GM19193 (cell line): ENCODE results near the gene PARN.

Source experiments
- POLR2A ChIP-seq: IDR thresholded peaks from 4 replicates; pipeline ENCODE4 v1.6.1; 2011; ENCODE audit not compliant: insufficient read depth, insufficient read length; ENCODE audit errors: extremely low read depth

PARN gene

GRCh38 chr16:14629919-14630619, at the start of gene PARN:
Gene PARN, minus strand, starts transcription at chr16:14630260. Its CDS starts 135 bp downstream, at chr16:14630125.
- peak; percentile 98 for TF ChIP-seq POLR2A

GRCh38 chr16:14678748-14679497, 48.9 kb upstream of the PARN start:
- TF ChIP-seq POLR2A, result no peak

- TF ChIP-seq POLR2A, result no peak
Observed at GRCh38 chr16:14677627-14678026, 47.6 kb upstream of the PARN start.

GRCh38 chr16:14676633-14677032, 46.6 kb upstream of the PARN start:
- no peak for TF ChIP-seq POLR2A

GRCh38 chr16:14672403-14672971, 42.4 kb upstream of the PARN start:
- peak; percentile 41 for TF ChIP-seq POLR2A

- no peak for TF ChIP-seq POLR2A
Observed at GRCh38 chr16:14669776-14670175, 39.7 kb upstream of the PARN start.

GRCh38 chr16:14668556-14669223, 38.6 kb upstream of the PARN start:
- TF ChIP-seq POLR2A, result no peak

GRCh38 chr16:14667347-14668266, 37.5 kb upstream of the PARN start:
- TF ChIP-seq POLR2A, result no peak

GRCh38 chr16:14658063-14658462, 28.0 kb upstream of the PARN start:
- no peak for TF ChIP-seq POLR2A

GRCh38 chr16:14652726-14653125, 22.7 kb upstream of the PARN start:
- no peak for TF ChIP-seq POLR2A

GRCh38 chr16:14650629-14651028, 20.6 kb upstream of the PARN start:
- no peak for TF ChIP-seq POLR2A

GRCh38 chr16:14649816-14650215, 19.8 kb upstream of the PARN start:
- TF ChIP-seq POLR2A, result no peak

- TF ChIP-seq POLR2A, result no peak
Observed at GRCh38 chr16:14641926-14642325, 11.9 kb upstream of the PARN start.

GRCh38 chr16:14641206-14641605, 11.1 kb upstream of the PARN start:
- no peak for TF ChIP-seq POLR2A
